ENCODE results near the gene CD59. TPM values are rescaled to one million over a fixed set of nuclear protein-coding genes. Genes with fewer than 3 reads are reported as not detected.

Gene CD59
- total RNA-seq, 3 donors from 2014 or later (not counting 1 experiment from before 2014, with no cell fraction given) = 25.0 to 29.4 (median 26.4) TPM

- Histone ChIP-seq H3K4me1 (ENCODE audit: control insufficient read depth, insufficient read depth, low read length) (no peaks in the 10 kb centered on the region), H3K9me3 (ENCODE audit: control insufficient read depth, insufficient read depth, low read length) (no peaks in the 10 kb centered on the region), H3K27me3 (ENCODE audit: control insufficient read depth, insufficient read depth, low read length) (no peaks in the 10 kb centered on the region), H3K4me3 (ENCODE audit: low read length) (no peak overlapping the region), H3K27ac (ENCODE audit: low read length) (no peak overlapping the region), H3K36me3 (ENCODE audit: control insufficient read depth, insufficient read depth, low read length) (peaks cover 3% of the 10 kb centered on the region)
- peaks cover 0 to 7% of the 10 kb centered on the region in 2 donors for H3K4me1 Mint-ChIP-seq
- intact Hi-C loops (cut with micrococcal nuclease) = no loop called here
- no peak for TF ChIP-seq CTCF (IDR thresholded peaks at IDR 0.05)
- H3K9me3 Mint-ChIP-seq = no peaks in the 10 kb centered on the region
- no peak for ATAC-seq
- no peak overlapping the region for H3K27ac Mint-ChIP-seq
- no peaks in the 10 kb centered on the region for H3K36me3 Mint-ChIP-seq
- WGBS (ENCODE audit: insufficient coverage) = 97% methylated on average over 2 of the region's 2 CpGs
- no peak for DNase-seq
- no peak overlapping the region for H3K4me3 Mint-ChIP-seq
- no peaks in the 10 kb centered on the region for H3K27me3 Mint-ChIP-seq (ENCODE audit: low read depth in 2 of 2)
These were observed 29.3 kb downstream of the CD59 start for GRCh38 chr11:33706966-33707365.

- peaks cover 3% of the 10 kb centered on the region for H3K36me3 ChIP-seq (ENCODE audit: control insufficient read depth, insufficient read depth, low read length)
- peaks cover 2 to 7% of the 10 kb centered on the region in 2 donors for H3K4me1 Mint-ChIP-seq
- no peaks in the 10 kb centered on the region for H3K27me3 Mint-ChIP-seq (ENCODE audit: low read depth in 2 of 2)
- H3K4me3 Mint-ChIP-seq = no peak overlapping the region
- no peak overlapping the region for H3K27ac ChIP-seq (ENCODE audit: low read length)
- no peaks in the 10 kb centered on the region for H3K9me3 ChIP-seq (ENCODE audit: control insufficient read depth, insufficient read depth, low read length)
- WGBS (ENCODE audit: insufficient coverage) = 64% methylated on average over 2 of the region's 2 CpGs
- peak overlapping the region in 1 of 2 donors; percentile 20 for H3K27ac Mint-ChIP-seq
- no peak for ATAC-seq
- intact Hi-C loops (cut with micrococcal nuclease) = no loop called here
- H3K27me3 ChIP-seq (ENCODE audit: control insufficient read depth, insufficient read depth, low read length) = no peaks in the 10 kb centered on the region
- no peak overlapping the region for H3K4me3 ChIP-seq (ENCODE audit: low read length)
- no peaks in the 10 kb centered on the region for H3K4me1 ChIP-seq (ENCODE audit: control insufficient read depth, insufficient read depth, low read length)
- H3K9me3 Mint-ChIP-seq = no peaks in the 10 kb centered on the region
- H3K36me3 Mint-ChIP-seq = no peaks in the 10 kb centered on the region
- TF ChIP-seq CTCF (IDR thresholded peaks at IDR 0.05) = no peak
- DNase-seq = no peak
These were observed 29.7 kb downstream of the CD59 start for GRCh38 chr11:33706546-33706945.

- Mint-ChIP-seq H3K27me3 (ENCODE audit: low read depth in 2 of 2) (peaks cover 0 to 4% of the 10 kb centered on the region in 2 donors), H3K27ac (no peak overlapping the region), H3K36me3 (no peaks in the 10 kb centered on the region), H3K4me1 (peaks cover 16 to 23% of the 10 kb centered on the region in 2 donors), H3K4me3 (no peak overlapping the region), H3K9me3 (no peaks in the 10 kb centered on the region)
- Histone ChIP-seq H3K27ac (ENCODE audit: low read length) (no peak overlapping the region), H3K4me1 (ENCODE audit: control insufficient read depth, insufficient read depth, low read length) (peaks cover 12% of the 10 kb centered on the region), H3K27me3 (ENCODE audit: control insufficient read depth, insufficient read depth, low read length) (no peaks in the 10 kb centered on the region), H3K9me3 (ENCODE audit: control insufficient read depth, insufficient read depth, low read length) (no peaks in the 10 kb centered on the region), H3K36me3 (ENCODE audit: control insufficient read depth, insufficient read depth, low read length) (no peaks in the 10 kb centered on the region), H3K4me3 (ENCODE audit: low read length) (no peak overlapping the region)
- 86% methylated on average over 7 of the region's 7 CpGs for WGBS (ENCODE audit: insufficient coverage)
- no peak for TF ChIP-seq CTCF (IDR thresholded peaks at IDR 0.05)
- intact Hi-C loops (cut with micrococcal nuclease) = no loop called here
- ATAC-seq (no peak), DNase-seq (no peak)
These were observed 31.8 kb downstream of the CD59 start for GRCh38 chr11:33704240-33705002.

GRCh38 chr11:33703788-33704187 lies 32.4 kb downstream of the CD59 start:
- H3K9me3 Mint-ChIP-seq = no peaks in the 10 kb centered on the region
- ATAC-seq (no peak), DNase-seq (no peak)
- no peaks in the 10 kb centered on the region for H3K36me3 Mint-ChIP-seq
- Histone ChIP-seq H3K9me3 (ENCODE audit: control insufficient read depth, insufficient read depth, low read length) (no peaks in the 10 kb centered on the region), H3K36me3 (ENCODE audit: control insufficient read depth, insufficient read depth, low read length) (no peaks in the 10 kb centered on the region), H3K4me3 (ENCODE audit: low read length) (no peak overlapping the region), H3K27ac (ENCODE audit: low read length) (no peak overlapping the region), H3K4me1 (ENCODE audit: control insufficient read depth, insufficient read depth, low read length) (peaks cover 12% of the 10 kb centered on the region), H3K27me3 (ENCODE audit: control insufficient read depth, insufficient read depth, low read length) (no peaks in the 10 kb centered on the region)
- H3K4me3 Mint-ChIP-seq = no peak overlapping the region
- H3K27ac Mint-ChIP-seq = no peak overlapping the region
- TF ChIP-seq CTCF (IDR thresholded peaks at IDR 0.05) = no peak
- H3K27me3 Mint-ChIP-seq (ENCODE audit: low read depth in 2 of 2) = peaks cover 0 to 4% of the 10 kb centered on the region in 2 donors
- intact Hi-C loops (cut with micrococcal nuclease) = no loop called here
- peaks cover 16 to 23% of the 10 kb centered on the region in 2 donors for H3K4me1 Mint-ChIP-seq
- 94% methylated on average over 4 of the region's 4 CpGs for WGBS (ENCODE audit: insufficient coverage)
